SK-N-SH (cell line): ENCODE measurements around the gene EPHB4.

ENCODE experiments used
- EZH2phosphoT487 ChIP-seq: fragments of 200-600 bp; sonication (generic); IDR thresholded peaks from 2 replicates; pipeline ENCODE4 v1.6.1; 2017; ENCODE audit warnings: low read depth, mixed run types, mild to moderate bottlenecking, antibody characterized with exemption, moderate library complexity, borderline replicate concordance
- POLR2AphosphoS5 ChIP-seq: IDR thresholded peaks from 2 replicates; pipeline ENCODE4 v1.6.1; 2012; ENCODE audit warnings: low read depth, low read length
- TF ChIP-seq, protein P1 (sequence below): IDR thresholded peaks from 2 replicates; pipeline ENCODE4 v1.4.0; 2012; ENCODE audit warnings: low read depth

DNA sequence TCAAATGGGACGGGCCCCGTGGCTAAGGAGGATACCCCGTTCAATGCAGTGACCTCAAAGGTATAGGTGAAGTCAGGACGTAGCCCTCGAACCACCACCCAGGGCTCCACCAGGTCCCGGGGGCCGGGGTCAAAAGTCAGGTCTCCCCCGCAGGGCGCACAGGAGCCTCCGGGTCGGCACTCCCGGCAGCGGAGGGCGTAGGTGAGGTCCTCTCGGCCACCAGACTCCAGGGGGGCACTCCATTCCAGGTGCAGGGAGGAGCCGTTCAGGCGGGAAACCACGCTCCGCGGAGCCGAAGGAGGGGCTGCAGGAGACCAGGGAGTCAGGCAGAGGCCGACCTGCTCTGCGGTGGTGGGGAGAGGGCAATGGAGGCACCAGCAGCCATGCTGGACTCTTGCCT, 7.7 kb downstream of the EPHB4 start:
- TF ChIP-seq POLR2AphosphoS5 = no peak
- TF ChIP-seq EZH2phosphoT487 = no peak
- TF ChIP-seq, protein P1, sequence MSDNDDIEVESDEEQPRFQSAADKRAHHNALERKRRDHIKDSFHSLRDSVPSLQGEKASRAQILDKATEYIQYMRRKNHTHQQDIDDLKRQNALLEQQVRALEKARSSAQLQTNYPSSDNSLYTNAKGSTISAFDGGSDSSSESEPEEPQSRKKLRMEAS = no peak
